HCT116 (cell line): ENCODE results near the gene C10orf143. TPM values are rescaled to one million over a fixed set of nuclear protein-coding genes. Genes with fewer than 3 reads are reported as not detected.

Experiments
- ATAC-seq: fragments of 200-7000 bp; cut with Tn5 transposase; 2 replicates; pipeline ENCODE4 v1.9.1; 2020; ENCODE audit warnings: mild to moderate bottlenecking, moderate library complexity
- BruUV-seq: library from RNA; stranded (reverse); fragments of 400-500 nt; replicated peaks from 2 replicates; lab custom pipeline; 2021; lab: Mats Ljungman, UMichigan
- CTCF ChIA-PET: fragments of 300-600 bp; sonication (Branson Sonifier 250); formaldehyde crosslinking; loops from one replicate; lab custom pipeline; 2021; ENCODE audit warnings: antibody characterized with exemption; lab: Charles Lee
- POLR2A ChIA-PET: fragments of 300-600, 350-600 bp; sonication (Branson Sonifier 250); formaldehyde crosslinking; loops from one replicate; lab custom pipeline; 2021; ENCODE audit warnings: antibody characterized with exemption; lab: Charles Lee
- RAD21 ChIA-PET, 2 experiments: fragments of 300-600 bp; sonication (Branson Sonifier 250); formaldehyde crosslinking; loops; one replicate each; lab custom pipeline; 2023; ENCODE audit warnings: low total read pairs in 2 of 2; ENCODE audit not compliant: uncharacterized antibody in 2 of 2, unreplicated experiment in 2 of 2, low non-redundant PET in 1 of 2; lab: Charles Lee
- DNase-seq: peaks from one replicate; pipeline ENCODE4 v3.0.0-alpha.2; 2010; ENCODE audit warnings: low read depth, low spot score
- H2AFZ ChIP-seq: fragments of 200-600 bp; shearing (Covaris generic), sonication (generic); 2 replicates; pipeline ENCODE4 v1.6.1; 2017; ENCODE audit warnings: low read depth, mixed run types, mixed read lengths, antibody characterized with exemption, low read length; ENCODE audit not compliant: poor library complexity, severe bottlenecking
- H3K27ac ChIP-seq: 2 replicates; pipeline ENCODE4 v1.5.1; 2012; ENCODE audit warnings: low read depth, low read length
- H3K27me3 ChIP-seq: fragments of 200-600 bp; sonication (generic); 2 replicates; pipeline ENCODE4 v1.6.1; 2016; ENCODE audit warnings: mixed run types, low read length, mixed read lengths; ENCODE audit not compliant: insufficient read depth
- H3K36me3 ChIP-seq, 2 experiments: fragments of 200-500 bp in 1 of 2; fragments of 200-600 bp in 1 of 2; sonication (Bioruptor generic) in 1 of 2; sonication (generic) in 1 of 2; 2 replicates each; pipeline versions ENCODE4 v1.5.1 to v1.6.1; 2014 to 2016; ENCODE audit warnings: low read length in 2 of 2, inconsistent platforms in 1 of 2, mixed read lengths in 1 of 2, mixed run types in 1 of 2; ENCODE audit not compliant: insufficient read depth in 2 of 2, control insufficient read depth in 1 of 2
- H3K4me1 ChIP-seq, 2 experiments: fragments of 200-600 bp in 1 of 2; sonication (generic) in 1 of 2; 2 replicates each; pipeline versions ENCODE4 v1.5.1 to v1.6.1; 2012 to 2017; ENCODE audit warnings: low read length in 2 of 2, inconsistent platforms in 1 of 2, mild to moderate bottlenecking in 1 of 2, mixed read lengths in 1 of 2, mixed run types in 1 of 2, moderate library complexity in 1 of 2; ENCODE audit not compliant: insufficient read depth in 2 of 2, control insufficient read depth in 1 of 2
- H3K4me2 ChIP-seq: fragments of 200-600 bp; sonication (generic); 2 replicates; pipeline ENCODE4 v1.6.1; 2017; ENCODE audit warnings: mixed run types, low read length, mixed read lengths
- H3K4me3 ChIP-seq, 2 experiments: fragments of 200-600 bp in 1 of 2; sonication (generic) in 1 of 2; replicated peaks in 1 of 2; 2 replicates each; pipeline ENCODE4 v1.5.1; 2011 to 2016; ENCODE audit warnings: low read length in 2 of 2, control low read depth in 1 of 2, low read depth in 1 of 2, mild to moderate bottlenecking in 1 of 2, mixed read lengths in 1 of 2, mixed run types in 1 of 2
- H3K79me2 ChIP-seq: fragments of 200-600 bp; sonication (generic); 2 replicates; pipeline ENCODE4 v1.6.1; 2017; ENCODE audit warnings: mild to moderate bottlenecking, mixed run types, low read length, moderate library complexity, mixed read lengths; ENCODE audit not compliant: insufficient read depth
- H3K9ac ChIP-seq: fragments of 200-600 bp; sonication (generic); 2 replicates; pipeline ENCODE4 v1.6.1; 2016; ENCODE audit warnings: low read length, mixed read lengths
- H3K9me2 ChIP-seq: fragments of 200-600 bp; sonication (generic), shearing (Covaris generic); 2 replicates; pipeline ENCODE4 v1.6.1; 2017; ENCODE audit warnings: mixed run types, mild to moderate bottlenecking, moderate library complexity; ENCODE audit not compliant: insufficient read depth
- H3K9me3 ChIP-seq, 2 experiments: fragments of 200-500 bp in 1 of 2; fragments of 200-600 bp in 1 of 2; sonication (Bioruptor generic) in 1 of 2; sonication (generic) in 1 of 2; 2 replicates each; pipeline ENCODE4 v1.6.1; 2014 to 2017; ENCODE audit warnings: low read length in 2 of 2, mixed read lengths in 2 of 2, inconsistent platforms in 1 of 2, low read depth in 1 of 2, mild to moderate bottlenecking in 1 of 2, mixed run types in 1 of 2, moderate library complexity in 1 of 2; ENCODE audit not compliant: control insufficient read depth in 1 of 2, insufficient read depth in 1 of 2
- H4K20me1 ChIP-seq: fragments of 200-600 bp; sonication (generic), shearing (Covaris generic); 2 replicates; pipeline ENCODE4 v1.6.1; 2017; ENCODE audit warnings: mixed run types, mild to moderate bottlenecking, moderate library complexity; ENCODE audit not compliant: insufficient read depth
- CEBPB ChIP-seq: IDR thresholded peaks from 2 replicates; pipeline ENCODE4 v1.6.1; 2012; ENCODE audit warnings: low read depth
- EGR1 ChIP-seq: IDR thresholded peaks from 2 replicates; pipeline ENCODE4 v1.6.1; 2012; ENCODE audit warnings: low read depth
- JUND ChIP-seq: IDR thresholded peaks from 2 replicates; pipeline ENCODE4 v1.6.1; 2012
- REST ChIP-seq: IDR thresholded peaks from 2 replicates; pipeline ENCODE4 v1.6.1; 2012; ENCODE audit warnings: low read depth
- SP1 ChIP-seq: IDR thresholded peaks from 2 replicates; pipeline ENCODE4 v1.6.1; 2012; ENCODE audit warnings: low read depth
- SRF ChIP-seq: IDR thresholded peaks from 2 replicates; pipeline ENCODE4 v1.6.1; 2012; ENCODE audit warnings: low read depth
- ZBTB33 ChIP-seq: IDR thresholded peaks from 2 replicates; pipeline ENCODE4 v1.6.1; 2011; ENCODE audit warnings: mild to moderate bottlenecking, low read length, moderate library complexity; ENCODE audit not compliant: insufficient replicate concordance; ENCODE audit errors: extremely low read depth
- ZFX ChIP-seq: fragments of 450-650 bp; IDR thresholded peaks from 2 replicates; pipeline ENCODE4 v1.6.1; 2017
- intact Hi-C: fragments of 100-400 bp; cut with micrococcal nuclease; formaldehyde crosslinking; loops from 2 replicates; pipeline ENCODE4 v1.10.0; 2022
- total RNA-seq: library from RNA; stranded (reverse); gene quantifications from one replicate; pipeline ENCODE4 v1.2.1, GENCODE V29; 2021; ENCODE audit not compliant: unreplicated experiment
- TF ChIP-seq, protein P1 (sequence below): IDR thresholded peaks from 2 replicates; pipeline ENCODE4 v1.6.1; 2012

Gene C10orf143
- total RNA-seq, 1 experiment from 2014 or later: 0.66 TPM

- Histone ChIP-seq H3K79me2 (no peaks in the 10 kb centered on the region), H4K20me1 (no peaks in the 10 kb centered on the region), H3K9me3 (no peaks in the 10 kb centered on the region), H3K27ac (no peak overlapping the region), H3K27me3 (no peaks in the 10 kb centered on the region; the same call in 1 of the 2 replicates)
- no TSS peak for BruUV-seq
- POLR2A ChIA-PET: no interaction called here
- intact Hi-C loops: no loop called here
- TF ChIP-seq SRF (no peak), ZFX (no peak), JUND (no peak), SP1 (no peak), REST (no peak), ZBTB33 (no peak), CEBPB (no peak), EGR1 (no peak)
- TF ChIP-seq, protein P1, sequence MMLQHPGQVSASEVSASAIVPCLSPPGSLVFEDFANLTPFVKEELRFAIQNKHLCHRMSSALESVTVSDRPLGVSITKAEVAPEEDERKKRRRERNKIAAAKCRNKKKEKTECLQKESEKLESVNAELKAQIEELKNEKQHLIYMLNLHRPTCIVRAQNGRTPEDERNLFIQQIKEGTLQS: no peak
- TF ChIP-seq, all 23 proteins: peak for 0
- RAD21 ChIA-PET: no interaction called here
- ATAC-seq (no peak), DNase-seq (no peak)
- Histone ChIP-seq H3K4me2 (no peak overlapping the region), H3K9ac (no peak overlapping the region), H3K9me2 (no peaks in the 10 kb centered on the region), H3K4me1 (no peaks in the 10 kb centered on the region), H3K4me3 (no peak overlapping the region), H3K36me3 (no peaks in the 10 kb centered on the region), H2AFZ (no peak overlapping the region)
- CTCF ChIA-PET: no interaction called here
These were observed 72.0 kb downstream of the C10orf143 start for GRCh38 chr10:130038611-130039109.
